Prostate gland (tissue), 2 donors: Measurements from ENCODE around the gene P2RY4.

ENCODE experiments used
- CTCF ChIP-seq, 4 experiments: fragments of 200-600 bp in 2 of 4; fragments of 450-650 bp in 2 of 4; sonication (generic) in 2 of 4; IDR thresholded peaks; 1 replicate in 3 of 4; 2 replicates in 1 of 4; pipeline ENCODE4 v1.5.1; 2016 to 2019; ENCODE audit warnings: antibody characterized with exemption in 4 of 4, mild to moderate bottlenecking in 2 of 4, moderate library complexity in 2 of 4
- POLR2A ChIP-seq: fragments of 450-650 bp; IDR thresholded peaks from one replicate; pipeline ENCODE4 v1.6.1; 2016; ENCODE audit warnings: antibody characterized with exemption, mild to moderate bottlenecking
- POLR2AphosphoS5 ChIP-seq: sonication (generic); formaldehyde crosslinking; IDR thresholded peaks from one replicate; pipeline ENCODE4 v1.6.1; 2017; ENCODE audit warnings: antibody characterized with exemption

GRCh38 chrX:70247252-70247651 is 12.8 kb downstream of the P2RY4 start:
- TF ChIP-seq CTCF (IDR thresholded peaks at IDR 0.05), result no peak
- no peak for TF ChIP-seq POLR2A
- peak; percentile 28 for TF ChIP-seq POLR2AphosphoS5
